Measurements from ENCODE around the gene TSHZ1.

TSHZ1 gene

GRCh38 chr18:75221397-75221796, 10.8 kb downstream of the TSHZ1 start:
- DNase-seq, result no peak
- no peak for TF ChIP-seq CTCF (IDR thresholded peaks at IDR 0.05; ENCODE audit: low read depth, low read length, missing control alignments)
- H3K27me3 ChIP-seq (replicated peaks), result no peaks in the 10 kb centered on the region
- no peak overlapping the region for H3K4me3 ChIP-seq (ENCODE audit: low read depth, low read length)
- in situ Hi-C loops (cut with HindIII; ENCODE audit: low pct_ligation_motif_present, low sequenced_read_pairs), result no loop called here
- no peak overlapping the region for H3K27ac ChIP-seq
- H3K36me3 ChIP-seq (replicated peaks), result no peaks in the 10 kb centered on the region

GRCh38 chr18:75221897-75222296, 11.3 kb downstream of the TSHZ1 start:
- in situ Hi-C loops (cut with HindIII; ENCODE audit: low pct_ligation_motif_present, low sequenced_read_pairs), result no loop called here
- H3K27ac ChIP-seq, result no peak overlapping the region

GRCh38 chr18:75222407-75222806, 11.8 kb downstream of the TSHZ1 start:
- Histone ChIP-seq H3K4me3 (ENCODE audit: low read depth, low read length) (peak overlapping the region; percentile 12), H3K27me3 (replicated peaks) (no peaks in the 10 kb centered on the region), H3K36me3 (replicated peaks) (no peaks in the 10 kb centered on the region), H3K27ac (no peak overlapping the region)
- no peak for TF ChIP-seq CTCF (IDR thresholded peaks at IDR 0.05; ENCODE audit: low read depth, low read length, missing control alignments)
- in situ Hi-C loops (cut with HindIII; ENCODE audit: low pct_ligation_motif_present, low sequenced_read_pairs), result no loop called here
- no peak for DNase-seq

More at GRCh38 chr18:75221897-75222296, 11.3 kb downstream of the TSHZ1 start:
- no peaks in the 10 kb centered on the region for H3K27me3 ChIP-seq (replicated peaks)
- no peaks in the 10 kb centered on the region for H3K36me3 ChIP-seq (replicated peaks)
- DNase-seq, result no peak
- peak overlapping the region; percentile 12 for H3K4me3 ChIP-seq (ENCODE audit: low read depth, low read length)
- TF ChIP-seq CTCF (IDR thresholded peaks at IDR 0.05; ENCODE audit: low read depth, low read length, missing control alignments), result no peak

GRCh38 chr18:75223687-75224347, 13.2 kb downstream of the TSHZ1 start:
- Histone ChIP-seq H3K27me3 (replicated peaks) (no peaks in the 10 kb centered on the region), H3K27ac (no peak overlapping the region), H3K36me3 (replicated peaks) (no peaks in the 10 kb centered on the region), H3K4me3 (ENCODE audit: low read depth, low read length) (no peak overlapping the region)
- TF ChIP-seq CTCF (IDR thresholded peaks at IDR 0.05; ENCODE audit: low read depth, low read length, missing control alignments), result no peak
- DNase-seq, result no peak
- in situ Hi-C loops (cut with HindIII; ENCODE audit: low pct_ligation_motif_present, low sequenced_read_pairs), result no loop called here

GRCh38 chr18:75226286-75226955, 15.8 kb downstream of the TSHZ1 start:
- no peaks in the 10 kb centered on the region for H3K36me3 ChIP-seq (replicated peaks)
- no peak for DNase-seq
- TF ChIP-seq CTCF (IDR thresholded peaks at IDR 0.05; ENCODE audit: low read depth, low read length, missing control alignments), result no peak
- no peak overlapping the region for H3K4me3 ChIP-seq (ENCODE audit: low read depth, low read length)
- H3K27ac ChIP-seq, result no peak overlapping the region
- in situ Hi-C loops (cut with HindIII; ENCODE audit: low pct_ligation_motif_present, low sequenced_read_pairs), result no loop called here
- no peaks in the 10 kb centered on the region for H3K27me3 ChIP-seq (replicated peaks)
